Measurements from ENCODE around the gene TLK2. TPM values are rescaled to one million over a fixed set of nuclear protein-coding genes. Genes with fewer than 3 reads are reported as not detected.

TLK2 gene
- polyA plus RNA-seq (2012; ENCODE audit: insufficient read length, low read depth) = 58.2 TPM

DNA sequence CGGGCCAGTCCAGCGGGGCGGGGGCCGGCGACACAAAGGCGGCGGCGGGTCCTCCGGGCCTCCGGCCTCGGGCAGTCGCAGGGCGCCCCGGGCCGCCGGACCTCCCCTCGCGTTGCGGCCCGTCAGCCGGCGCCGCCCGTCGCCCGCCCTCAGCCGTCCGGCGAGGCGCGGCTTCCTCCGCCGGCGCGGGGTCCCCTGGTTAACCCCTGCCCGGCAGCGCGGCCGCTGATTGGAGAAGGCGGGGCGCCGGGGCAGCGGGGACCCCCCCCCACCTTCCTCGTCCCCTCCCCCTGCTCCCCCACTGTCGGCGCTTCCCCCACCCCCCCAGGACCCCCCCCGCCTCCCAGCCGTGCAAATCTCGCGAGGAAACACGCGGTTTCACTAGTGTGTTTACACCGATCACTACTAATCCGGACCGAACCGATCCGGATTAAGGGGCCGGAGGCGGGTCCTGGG lies at the start of gene TLK2:
Gene TLK2 (plus strand): TSS at position 402 of the 456 bp plus-strand sequence. CDS start 2,301 bp downstream, outside the sequence.
- TF ChIP-seq, protein P1, sequence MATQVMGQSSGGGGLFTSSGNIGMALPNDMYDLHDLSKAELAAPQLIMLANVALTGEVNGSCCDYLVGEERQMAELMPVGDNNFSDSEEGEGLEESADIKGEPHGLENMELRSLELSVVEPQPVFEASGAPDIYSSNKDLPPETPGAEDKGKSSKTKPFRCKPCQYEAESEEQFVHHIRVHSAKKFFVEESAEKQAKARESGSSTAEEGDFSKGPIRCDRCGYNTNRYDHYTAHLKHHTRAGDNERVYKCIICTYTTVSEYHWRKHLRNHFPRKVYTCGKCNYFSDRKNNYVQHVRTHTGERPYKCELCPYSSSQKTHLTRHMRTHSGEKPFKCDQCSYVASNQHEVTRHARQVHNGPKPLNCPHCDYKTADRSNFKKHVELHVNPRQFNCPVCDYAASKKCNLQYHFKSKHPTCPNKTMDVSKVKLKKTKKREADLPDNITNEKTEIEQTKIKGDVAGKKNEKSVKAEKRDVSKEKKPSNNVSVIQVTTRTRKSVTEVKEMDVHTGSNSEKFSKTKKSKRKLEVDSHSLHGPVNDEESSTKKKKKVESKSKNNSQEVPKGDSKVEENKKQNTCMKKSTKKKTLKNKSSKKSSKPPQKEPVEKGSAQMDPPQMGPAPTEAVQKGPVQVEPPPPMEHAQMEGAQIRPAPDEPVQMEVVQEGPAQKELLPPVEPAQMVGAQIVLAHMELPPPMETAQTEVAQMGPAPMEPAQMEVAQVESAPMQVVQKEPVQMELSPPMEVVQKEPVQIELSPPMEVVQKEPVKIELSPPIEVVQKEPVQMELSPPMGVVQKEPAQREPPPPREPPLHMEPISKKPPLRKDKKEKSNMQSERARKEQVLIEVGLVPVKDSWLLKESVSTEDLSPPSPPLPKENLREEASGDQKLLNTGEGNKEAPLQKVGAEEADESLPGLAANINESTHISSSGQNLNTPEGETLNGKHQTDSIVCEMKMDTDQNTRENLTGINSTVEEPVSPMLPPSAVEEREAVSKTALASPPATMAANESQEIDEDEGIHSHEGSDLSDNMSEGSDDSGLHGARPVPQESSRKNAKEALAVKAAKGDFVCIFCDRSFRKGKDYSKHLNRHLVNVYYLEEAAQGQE (IDR thresholded peaks at IDR 0.05; ENCODE audit: insufficient read depth in 1 of 2, low read depth in 2 of 2, low read length in 2 of 2) = no peak
- no peak for TF ChIP-seq FOXP2 (optimal IDR thresholded peaks at IDR 0.05; ENCODE audit: borderline replicate concordance, extremely low read depth, extremely low read length, insufficient read depth)
- no peak for TF ChIP-seq SIN3A (IDR thresholded peaks at IDR 0.05; ENCODE audit: borderline replicate concordance, insufficient read depth, low read length)
- TF ChIP-seq POLR2AphosphoS5 (IDR thresholded peaks at IDR 0.05; ENCODE audit: low read depth, low read length) = no peak
- TF ChIP-seq TAF1 (IDR thresholded peaks at IDR 0.05; ENCODE audit: borderline replicate concordance, insufficient read depth, low read length) = no peak

GRCh38 chr17:62444063-62444462 lies 34.6 kb upstream of the TLK2 start:
- TF ChIP-seq, protein P1 (IDR thresholded peaks at IDR 0.05; ENCODE audit: insufficient read depth in 1 of 2, low read depth in 2 of 2, low read length in 2 of 2) = no peak
- no peak for TF ChIP-seq FOXP2 (optimal IDR thresholded peaks at IDR 0.05; ENCODE audit: borderline replicate concordance, extremely low read depth, extremely low read length, insufficient read depth)
- TF ChIP-seq SIN3A (IDR thresholded peaks at IDR 0.05; ENCODE audit: borderline replicate concordance, insufficient read depth, low read length) = no peak
- no peak for TF ChIP-seq TAF1 (IDR thresholded peaks at IDR 0.05; ENCODE audit: borderline replicate concordance, insufficient read depth, low read length)
- no peak for TF ChIP-seq POLR2AphosphoS5 (IDR thresholded peaks at IDR 0.05; ENCODE audit: low read depth, low read length)

- TF ChIP-seq, protein P1 (IDR thresholded peaks at IDR 0.05; ENCODE audit: insufficient read depth in 1 of 2, low read depth in 2 of 2, low read length in 2 of 2) = no peak
- no peak for TF ChIP-seq FOXP2 (optimal IDR thresholded peaks at IDR 0.05; ENCODE audit: borderline replicate concordance, extremely low read depth, extremely low read length, insufficient read depth)
- no peak for TF ChIP-seq SIN3A (IDR thresholded peaks at IDR 0.05; ENCODE audit: borderline replicate concordance, insufficient read depth, low read length)
- no peak for TF ChIP-seq TAF1 (IDR thresholded peaks at IDR 0.05; ENCODE audit: borderline replicate concordance, insufficient read depth, low read length)
- TF ChIP-seq POLR2AphosphoS5 (IDR thresholded peaks at IDR 0.05; ENCODE audit: low read depth, low read length) = no peak
These were observed 22.6 kb upstream of the TLK2 start for GRCh38 chr17:62456016-62456415.

GRCh38 chr17:62470666-62471379 lies 7.8 kb upstream of the TLK2 start:
- TF ChIP-seq SIN3A (IDR thresholded peaks at IDR 0.05; ENCODE audit: borderline replicate concordance, insufficient read depth, low read length) = peak; percentile 35; the same call in 1 of the 2 replicates

DNA sequence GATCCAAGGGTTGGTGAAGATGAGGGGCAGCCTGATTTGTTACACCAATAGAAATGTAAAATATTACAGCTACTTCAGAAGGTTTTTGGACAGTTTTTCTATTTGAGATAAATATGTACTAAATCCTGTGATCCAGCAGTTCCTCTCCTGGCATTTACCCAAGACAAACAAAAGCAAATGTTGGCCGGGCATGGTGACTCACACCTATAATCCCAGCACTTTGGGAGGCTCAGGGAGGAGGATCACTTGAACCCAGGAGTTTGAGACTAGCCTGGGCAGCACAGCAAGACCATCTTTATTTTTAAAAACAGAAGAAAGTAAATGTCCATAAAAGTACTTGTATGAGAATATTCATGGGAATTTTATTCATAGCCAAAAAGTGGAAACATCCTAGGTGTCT lies 84.0 kb downstream of the TLK2 start:
- TF ChIP-seq FOXP2 (optimal IDR thresholded peaks at IDR 0.05; ENCODE audit: borderline replicate concordance, extremely low read depth, extremely low read length, insufficient read depth) = no peak
- TF ChIP-seq, protein P1 (IDR thresholded peaks at IDR 0.05; ENCODE audit: insufficient read depth in 1 of 2, low read depth in 2 of 2, low read length in 2 of 2) = no peak
- TF ChIP-seq SIN3A (IDR thresholded peaks at IDR 0.05; ENCODE audit: borderline replicate concordance, insufficient read depth, low read length) = no peak
- no peak for TF ChIP-seq TAF1 (IDR thresholded peaks at IDR 0.05; ENCODE audit: borderline replicate concordance, insufficient read depth, low read length)
- TF ChIP-seq POLR2AphosphoS5 (IDR thresholded peaks at IDR 0.05; ENCODE audit: low read depth, low read length) = no peak

Data from PFSK-1 (cell line).